ENCODE results near the gene CHRM4. TPM values are rescaled to one million over a fixed set of nuclear protein-coding genes. Genes with fewer than 3 reads are reported as not detected.
A peak's percentile ranks its signal among the peaks of the same experiment; 100 is the strongest.

Gene CHRM4
- total and polyA plus RNA-seq, 8 donors = 0.08 to 0.66 (median 0.22) TPM; not detected in 1

- Histone ChIP-seq H3K4me3 (peak overlapping the region; percentile 3 to 35 (median 17)), H3K27me3 (no peaks in the 10 kb centered on the region), H3K27ac (peak overlapping the region in 3 of 4 donors; percentile 45 to 77 (median 60)), H3K36me3 (no peaks in the 10 kb centered on the region), H3K9me3 (no peaks in the 10 kb centered on the region), H3K4me1 (peaks cover 0 to 50% (median 33%) of the 10 kb centered on the region in 3 donors)
- peak; percentile 84 to 95 (median 86) for DNase-seq
- peak; percentile 73 to 80 (median 75) for ATAC-seq
- intact Hi-C loops (cut with DNase I) = no loop called here
- peak; percentile 89 to 97 (median 95) for TF ChIP-seq CTCF (IDR thresholded peaks at IDR 0.05)
- no peak for FAIRE-seq
- 13 to 16% methylated on average over 30 to 33 of the region's 33 CpGs for WGBS, 2 donors
Observed at GRCh38 chr11:46352063-46352841, 39.3 kb downstream of the CHRM4 start.

GRCh38 chr11:46351606-46352005 is 40.0 kb downstream of the CHRM4 start:
- intact Hi-C loops (cut with DNase I) = no loop called here
- peak; percentile 17 to 41 (median 29) for ATAC-seq
- Histone ChIP-seq H3K4me3 (peak overlapping the region in 1 of 4 donors; percentile 35), H3K9me3 (no peaks in the 10 kb centered on the region), H3K4me1 (peaks cover 0 to 43% (median 26%) of the 10 kb centered on the region in 3 donors), H3K27me3 (no peaks in the 10 kb centered on the region), H3K36me3 (no peaks in the 10 kb centered on the region), H3K27ac (peak overlapping the region; percentile 1 to 77 (median 42))
- FAIRE-seq = no peak
- peak in 3 of 6 donors; percentile 54 to 63 (median 56) for DNase-seq
- no peak for TF ChIP-seq CTCF (IDR thresholded peaks at IDR 0.05)
- WGBS, 2 donors = 16 to 30% methylated on average over 5 of the region's 5 CpGs

- no peak for FAIRE-seq
- intact Hi-C loops (cut with DNase I) = no loop called here
- H3K27ac ChIP-seq = peak overlapping the region; percentile 1 to 77 (median 42)
- no peaks in the 10 kb centered on the region for H3K27me3 ChIP-seq
- WGBS, 2 donors = 36 to 43% methylated on average over 8 of the region's 8 CpGs
- H3K4me3 ChIP-seq = no peak overlapping the region
- DNase-seq = no peak
- no peak for TF ChIP-seq CTCF (IDR thresholded peaks at IDR 0.05)
- H3K9me3 ChIP-seq = no peaks in the 10 kb centered on the region
- ATAC-seq = no peak
- H3K36me3 ChIP-seq = no peaks in the 10 kb centered on the region
- H3K4me1 ChIP-seq = peaks cover 0 to 42% (median 26%) of the 10 kb centered on the region in 3 donors
Observed at GRCh38 chr11:46351148-46351547, 40.4 kb downstream of the CHRM4 start.

GRCh38 chr11:46350695-46351094 is 40.9 kb downstream of the CHRM4 start:
- no peak for TF ChIP-seq CTCF (IDR thresholded peaks at IDR 0.05)
- H3K27ac ChIP-seq = peak overlapping the region; percentile 1 to 77 (median 42)
- no peak for ATAC-seq
- no peaks in the 10 kb centered on the region for H3K36me3 ChIP-seq
- no peak for FAIRE-seq
- H3K4me1 ChIP-seq = peaks cover 0 to 42% (median 26%) of the 10 kb centered on the region in 3 donors
- no peaks in the 10 kb centered on the region for H3K27me3 ChIP-seq
- H3K9me3 ChIP-seq = no peaks in the 10 kb centered on the region
- H3K4me3 ChIP-seq = no peak overlapping the region
- no peak for DNase-seq
- 43 to 44% methylated on average over 3 of the region's 3 CpGs for WGBS, 2 donors
- intact Hi-C loops (cut with DNase I) = no loop called here
